Osteocyte (in vitro differentiated cells): ENCODE measurements around the gene DYRK4. TPM values are rescaled to one million over a fixed set of nuclear protein-coding genes. Genes with fewer than 3 reads are reported as not detected.

Experiments
- DNase-seq: peaks from one replicate; pipeline ENCODE4 v3.0.0; 2021; ENCODE audit warnings: mixed read lengths; ENCODE audit not compliant: unreplicated experiment; ENCODE audit errors: extremely low spot score
- H3K27ac Mint-ChIP-seq: one replicate; pipeline ENCODE4 v1.8.0; 2021; ENCODE audit warnings: mild to moderate bottlenecking, mixed read lengths; ENCODE audit not compliant: unreplicated experiment
- H3K27me3 Mint-ChIP-seq: one replicate; pipeline ENCODE4 v1.8.0; 2021; ENCODE audit warnings: mixed read lengths; ENCODE audit not compliant: unreplicated experiment
- H3K36me3 Mint-ChIP-seq: one replicate; pipeline ENCODE4 v1.8.0; 2021; ENCODE audit warnings: mixed read lengths; ENCODE audit not compliant: unreplicated experiment
- H3K4me1 Mint-ChIP-seq: one replicate; pipeline ENCODE4 v1.8.0; 2021; ENCODE audit warnings: mixed read lengths; ENCODE audit not compliant: unreplicated experiment
- H3K4me3 Mint-ChIP-seq: one replicate; pipeline ENCODE4 v1.8.0; 2021; ENCODE audit warnings: mild to moderate bottlenecking, moderate library complexity, mixed read lengths; ENCODE audit not compliant: unreplicated experiment
- H3K9me3 Mint-ChIP-seq: one replicate; pipeline ENCODE4 v1.8.0; 2021; ENCODE audit warnings: mixed read lengths; ENCODE audit not compliant: unreplicated experiment
- total RNA-seq: library from RNA; stranded (reverse); gene quantifications from 2 replicates; pipeline ENCODE4 v1.2.1, GENCODE V29; 2021
- TF ChIP-seq, protein P1 (sequence below): fragments of 200-600 bp; sonication (generic); IDR thresholded peaks from 2 replicates; pipeline ENCODE4 v1.5.0; 2021; ENCODE audit warnings: antibody characterized with exemption, mild to moderate bottlenecking, moderate library complexity

The DYRK4 gene
- total RNA-seq, 1 donor from 2014 or later = 35.0 TPM

DNA sequence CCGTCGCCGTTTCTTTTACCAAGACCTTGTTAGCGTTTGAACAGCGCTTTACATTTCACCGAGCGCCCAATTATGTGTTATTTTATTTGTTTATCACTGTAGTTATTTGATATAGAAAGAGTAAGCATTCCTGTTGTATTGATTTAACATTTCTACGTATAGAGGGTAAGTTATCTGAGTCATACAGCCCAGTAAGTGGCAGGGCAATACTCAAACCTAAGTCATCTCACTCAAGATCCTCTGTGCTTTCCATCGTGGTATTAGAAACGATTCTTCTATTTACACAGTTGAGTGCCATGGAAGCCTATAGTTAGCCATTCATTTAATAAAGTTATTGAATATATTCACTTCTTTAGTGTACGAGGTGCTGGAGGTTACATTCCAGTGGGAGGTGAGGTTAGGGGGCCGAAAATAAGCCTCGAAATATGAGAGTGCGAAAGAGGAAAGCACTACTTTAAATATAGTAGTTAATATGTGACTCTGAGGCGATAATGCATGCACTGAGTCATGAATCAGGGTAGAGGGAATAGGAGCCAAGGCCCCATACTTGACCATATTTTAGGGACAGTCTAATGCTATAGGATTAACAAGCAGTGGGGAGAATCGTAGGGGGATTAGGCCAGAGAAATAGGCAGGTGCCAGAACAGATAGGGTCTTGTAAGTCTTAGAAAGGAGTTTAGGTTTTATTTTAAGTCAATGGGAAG is 22.7 kb upstream of the DYRK4 start:
- H3K27me3 Mint-ChIP-seq = no peaks in the 10 kb centered on the region
- peaks cover 35% of the 10 kb centered on the region for H3K4me1 Mint-ChIP-seq
- no peaks in the 10 kb centered on the region for H3K36me3 Mint-ChIP-seq
- H3K9me3 Mint-ChIP-seq = no peaks in the 10 kb centered on the region
- peak overlapping the region; percentile 100 for H3K4me3 Mint-ChIP-seq
- DNase-seq = no peak
- peak overlapping the region; percentile 99 for H3K27ac Mint-ChIP-seq
- TF ChIP-seq, protein P1, sequence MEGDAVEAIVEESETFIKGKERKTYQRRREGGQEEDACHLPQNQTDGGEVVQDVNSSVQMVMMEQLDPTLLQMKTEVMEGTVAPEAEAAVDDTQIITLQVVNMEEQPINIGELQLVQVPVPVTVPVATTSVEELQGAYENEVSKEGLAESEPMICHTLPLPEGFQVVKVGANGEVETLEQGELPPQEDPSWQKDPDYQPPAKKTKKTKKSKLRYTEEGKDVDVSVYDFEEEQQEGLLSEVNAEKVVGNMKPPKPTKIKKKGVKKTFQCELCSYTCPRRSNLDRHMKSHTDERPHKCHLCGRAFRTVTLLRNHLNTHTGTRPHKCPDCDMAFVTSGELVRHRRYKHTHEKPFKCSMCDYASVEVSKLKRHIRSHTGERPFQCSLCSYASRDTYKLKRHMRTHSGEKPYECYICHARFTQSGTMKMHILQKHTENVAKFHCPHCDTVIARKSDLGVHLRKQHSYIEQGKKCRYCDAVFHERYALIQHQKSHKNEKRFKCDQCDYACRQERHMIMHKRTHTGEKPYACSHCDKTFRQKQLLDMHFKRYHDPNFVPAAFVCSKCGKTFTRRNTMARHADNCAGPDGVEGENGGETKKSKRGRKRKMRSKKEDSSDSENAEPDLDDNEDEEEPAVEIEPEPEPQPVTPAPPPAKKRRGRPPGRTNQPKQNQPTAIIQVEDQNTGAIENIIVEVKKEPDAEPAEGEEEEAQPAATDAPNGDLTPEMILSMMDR = no peak

DNA sequence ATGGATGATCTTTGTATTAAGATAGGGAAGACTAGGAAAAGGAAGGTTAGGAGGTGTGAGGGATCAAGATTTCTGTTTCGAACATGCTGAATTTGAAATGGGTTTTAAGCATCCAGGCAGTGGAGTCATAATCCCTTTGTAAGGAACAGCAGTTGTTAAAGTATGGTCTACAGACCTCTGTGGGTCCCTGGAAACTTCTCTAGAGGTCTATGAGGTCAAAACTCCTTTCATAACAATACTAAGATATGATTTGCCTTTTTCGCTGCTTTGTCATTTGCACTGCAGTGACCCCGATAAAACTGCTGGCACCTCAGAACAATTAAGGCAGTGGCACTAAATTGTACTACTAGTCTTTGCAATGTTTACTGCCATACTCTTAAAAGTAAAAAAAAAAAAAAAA is 21.8 kb upstream of the DYRK4 start:
- Mint-ChIP-seq H3K4me3 (peak overlapping the region; percentile 60), H3K4me1 (peaks cover 35% of the 10 kb centered on the region), H3K27ac (no peak overlapping the region), H3K27me3 (no peaks in the 10 kb centered on the region), H3K9me3 (no peaks in the 10 kb centered on the region), H3K36me3 (peaks cover 1% of the 10 kb centered on the region)
- DNase-seq = no peak
- TF ChIP-seq, protein P1 = no peak

DNA sequence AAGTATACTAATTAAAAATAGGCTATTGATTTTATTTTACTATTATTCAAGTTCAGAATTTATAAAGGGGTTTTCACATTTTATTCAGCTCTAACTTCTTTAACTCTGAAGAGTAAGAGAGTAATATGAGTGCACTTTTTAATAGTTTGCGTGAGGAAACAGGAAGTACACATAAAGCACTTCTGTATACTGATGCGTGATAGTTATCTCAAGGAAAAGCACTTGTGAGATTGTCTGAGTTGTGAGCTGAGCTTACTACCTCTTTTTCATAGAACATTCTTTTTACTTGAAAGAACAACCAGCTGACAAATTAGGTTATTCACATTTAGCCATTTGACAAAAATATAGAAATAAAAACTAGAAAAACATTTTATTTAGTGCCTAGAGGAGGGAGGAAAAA is 21.4 kb upstream of the DYRK4 start:
- H3K4me3 Mint-ChIP-seq = no peak overlapping the region
- DNase-seq = no peak
- H3K27ac Mint-ChIP-seq = no peak overlapping the region
- H3K27me3 Mint-ChIP-seq = no peaks in the 10 kb centered on the region
- H3K9me3 Mint-ChIP-seq = no peaks in the 10 kb centered on the region
- H3K4me1 Mint-ChIP-seq = peaks cover 35% of the 10 kb centered on the region
- peaks cover 1% of the 10 kb centered on the region for H3K36me3 Mint-ChIP-seq
- TF ChIP-seq, protein P1 = no peak

DNA sequence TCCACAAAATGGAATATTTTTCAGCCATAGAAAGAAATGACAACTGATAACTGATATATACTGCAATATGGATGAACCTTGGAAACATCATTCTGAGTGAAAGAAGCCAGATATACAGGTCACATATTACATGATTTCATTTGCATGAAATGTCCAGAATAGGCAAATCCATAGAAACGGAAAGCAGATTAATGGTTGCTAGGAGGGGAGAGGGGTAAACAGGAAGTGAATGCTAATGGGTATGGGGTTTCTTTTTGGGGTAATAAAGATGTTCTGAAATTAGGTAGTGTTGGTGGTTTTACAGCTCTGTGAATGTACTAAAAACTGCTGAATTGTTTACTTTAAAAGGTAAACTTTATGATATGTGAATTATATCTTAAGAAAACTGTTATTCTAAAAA is 16.8 kb upstream of the DYRK4 start:
- TF ChIP-seq, protein P1 = no peak
- DNase-seq = no peak
- H3K36me3 Mint-ChIP-seq = peaks cover 1% of the 10 kb centered on the region
- no peak overlapping the region for H3K27ac Mint-ChIP-seq
- no peaks in the 10 kb centered on the region for H3K9me3 Mint-ChIP-seq
- no peaks in the 10 kb centered on the region for H3K4me1 Mint-ChIP-seq
- no peaks in the 10 kb centered on the region for H3K27me3 Mint-ChIP-seq
- H3K4me3 Mint-ChIP-seq = no peak overlapping the region

DNA sequence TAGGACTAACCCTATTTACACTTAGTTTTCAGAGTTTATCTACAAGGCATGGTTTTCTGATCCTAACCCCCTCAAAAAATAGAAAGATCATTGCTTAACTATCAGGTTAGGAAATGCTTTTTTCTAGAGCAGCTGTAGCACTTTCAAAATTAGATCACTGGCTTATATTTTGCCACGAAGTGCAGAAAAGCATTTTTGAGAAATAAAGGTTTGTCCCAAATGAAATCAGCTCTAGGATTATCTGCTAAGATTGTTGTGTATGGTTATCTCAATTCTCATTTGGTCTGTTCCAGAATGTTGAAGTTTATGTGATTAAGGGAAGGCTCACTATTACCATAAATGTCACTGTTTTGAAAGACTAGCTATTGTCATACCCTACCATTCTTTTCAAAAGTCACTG is 9.8 kb upstream of the DYRK4 start:
- Mint-ChIP-seq H3K27me3 (no peaks in the 10 kb centered on the region), H3K9me3 (no peaks in the 10 kb centered on the region), H3K36me3 (peaks cover 1% of the 10 kb centered on the region), H3K4me3 (no peak overlapping the region), H3K4me1 (no peaks in the 10 kb centered on the region), H3K27ac (no peak overlapping the region)
- DNase-seq = no peak
- TF ChIP-seq, protein P1 = no peak
